ENCODE measurements around the gene TFAM. TPM values are rescaled to one million over a fixed set of nuclear protein-coding genes. Genes with fewer than 3 reads are reported as not detected.
"Not testable (repeated sequence)": the region's sequence is repeated elsewhere in the genome, so short reads cannot be mapped to it uniquely, and the experiment has no call there.

TFAM gene
- total and polyA plus RNA-seq, 5 donors from 2014 or later = 30.6 to 51.2 (median 47.8) TPM

DNA sequence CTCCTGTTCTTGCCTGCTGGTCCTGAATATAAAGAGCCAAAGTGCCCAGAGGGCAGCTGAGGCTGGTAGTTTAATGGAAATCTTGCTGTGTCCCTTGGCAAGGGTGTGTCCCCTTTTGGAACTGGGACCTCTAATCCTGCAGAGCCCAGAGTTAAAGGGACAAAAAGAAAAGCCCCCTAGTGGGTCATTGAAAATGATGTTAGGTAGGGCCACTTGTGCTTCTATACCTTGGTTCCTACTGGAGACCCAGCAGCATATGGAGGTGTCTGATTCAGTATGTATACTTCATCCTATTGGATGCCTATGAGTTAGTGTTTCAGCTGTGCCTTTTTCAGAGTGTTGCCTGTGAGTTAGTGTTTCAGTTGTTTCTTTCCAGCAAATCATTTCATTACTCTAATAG lies 30.5 kb downstream of the TFAM start:
- no peaks in the 10 kb centered on the region for H3K4me1 ChIP-seq (ENCODE audit: control insufficient read depth, insufficient read depth, low read length, poor library complexity, severe bottlenecking)
- DNase-seq = no peak
- no peak overlapping the region for H3K27ac Mint-ChIP-seq
- no peaks in the 10 kb centered on the region for H3K4me1 Mint-ChIP-seq
- no peaks in the 10 kb centered on the region for H3K36me3 Mint-ChIP-seq
- H3K9me3 Mint-ChIP-seq = peaks cover 0 to 10% (median 3%) of the 10 kb centered on the region in 7 donors
- no peak overlapping the region for H3K27ac ChIP-seq (ENCODE audit: insufficient read depth, low read length, poor library complexity, severe bottlenecking)
- H3K27me3 Mint-ChIP-seq = peaks cover 16% of the 10 kb centered on the region
- H3K27me3 ChIP-seq (ENCODE audit: control insufficient read depth, insufficient read depth, low read length) = peaks cover 3% of the 10 kb centered on the region
- H3K4me3 Mint-ChIP-seq = no peak overlapping the region
- no peak for ATAC-seq (ENCODE audit: low read depth in 2 of 2)
- no peaks in the 10 kb centered on the region for H3K36me3 ChIP-seq (ENCODE audit: control insufficient read depth, insufficient read depth, low read length)
- no peaks in the 10 kb centered on the region for H3K9me3 ChIP-seq (ENCODE audit: control insufficient read depth in 2 of 2, low read length in 2 of 2)
- H3K4me3 ChIP-seq (ENCODE audit: low read depth, low read length) = no peak overlapping the region

DNA sequence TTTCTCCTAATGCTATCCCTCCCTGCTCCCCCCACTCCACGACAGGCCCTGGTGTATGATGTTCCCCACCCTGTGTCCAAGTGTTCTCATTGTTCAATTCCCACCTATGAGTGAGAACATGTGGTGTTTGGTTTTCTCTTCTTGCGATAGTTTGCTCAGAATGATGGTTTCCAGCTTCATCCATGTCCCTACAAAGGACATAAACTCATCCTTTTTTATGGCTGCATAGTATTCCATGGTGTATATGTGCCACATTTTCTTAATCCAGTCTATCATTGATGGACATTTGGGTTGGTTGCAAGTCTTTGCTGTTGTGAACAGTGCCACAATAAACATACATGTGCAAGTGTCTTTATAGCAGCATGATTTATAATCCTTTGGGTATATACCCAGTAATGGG lies 32.7 kb downstream of the TFAM start:
- H3K4me3 ChIP-seq (ENCODE audit: low read depth, low read length); H3K27ac ChIP-seq (ENCODE audit: insufficient read depth, low read length, poor library complexity, severe bottlenecking); ATAC-seq (ENCODE audit: low read depth in 2 of 2); H3K36me3 ChIP-seq (ENCODE audit: control insufficient read depth, insufficient read depth, low read length); H3K9me3 ChIP-seq (ENCODE audit: control insufficient read depth in 2 of 2, low read length in 2 of 2); H3K27me3 ChIP-seq (ENCODE audit: control insufficient read depth, insufficient read depth, low read length); H3K4me1 Mint-ChIP-seq; H3K4me1 ChIP-seq (ENCODE audit: control insufficient read depth, insufficient read depth, low read length, poor library complexity, severe bottlenecking); H3K36me3 Mint-ChIP-seq; H3K27ac Mint-ChIP-seq; H3K4me3 Mint-ChIP-seq; DNase-seq: not testable (repeated sequence)
- Mint-ChIP-seq H3K9me3 (peaks cover 0 to 12% (median 3%) of the 10 kb centered on the region in 7 donors), H3K27me3 (peaks cover 16% of the 10 kb centered on the region)

DNA sequence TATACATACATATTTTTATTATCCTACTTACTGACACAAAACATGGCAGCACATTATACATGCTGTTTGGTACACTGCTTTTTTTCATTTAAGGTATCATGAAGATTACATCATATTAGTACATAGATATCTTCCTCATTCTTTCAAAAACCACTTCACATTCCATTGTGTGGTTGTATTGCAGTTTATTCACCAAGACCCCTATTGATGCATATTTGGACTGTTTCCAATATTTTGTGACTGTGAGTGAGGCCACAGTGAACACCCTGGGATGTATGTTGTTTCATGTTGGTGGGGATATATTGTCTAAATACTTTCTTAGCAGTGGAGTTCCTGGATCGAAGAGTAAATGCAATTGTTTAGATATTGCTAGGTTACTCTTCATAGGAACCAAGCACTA lies 39.0 kb downstream of the TFAM start:
- Histone ChIP-seq H3K27ac (ENCODE audit: insufficient read depth, low read length, poor library complexity, severe bottlenecking) (no peak overlapping the region), H3K4me3 (ENCODE audit: low read depth, low read length) (no peak overlapping the region), H3K4me1 (ENCODE audit: control insufficient read depth, insufficient read depth, low read length, poor library complexity, severe bottlenecking) (no peaks in the 10 kb centered on the region), H3K9me3 (ENCODE audit: control insufficient read depth in 2 of 2, low read length in 2 of 2) (peaks cover 0 to 3% of the 10 kb centered on the region in 2 experiments), H3K27me3 (ENCODE audit: control insufficient read depth, insufficient read depth, low read length) (no peaks in the 10 kb centered on the region), H3K36me3 (ENCODE audit: control insufficient read depth, insufficient read depth, low read length) (no peaks in the 10 kb centered on the region)
- H3K27me3 Mint-ChIP-seq = no peaks in the 10 kb centered on the region
- no peaks in the 10 kb centered on the region for H3K36me3 Mint-ChIP-seq
- H3K27ac Mint-ChIP-seq = no peak overlapping the region
- no peak overlapping the region for H3K4me3 Mint-ChIP-seq
- no peak for DNase-seq
- no peak for ATAC-seq (ENCODE audit: low read depth in 2 of 2)
- peaks cover 0 to 11% (median 4%) of the 10 kb centered on the region in 7 donors for H3K9me3 Mint-ChIP-seq
- no peaks in the 10 kb centered on the region for H3K4me1 Mint-ChIP-seq

DNA sequence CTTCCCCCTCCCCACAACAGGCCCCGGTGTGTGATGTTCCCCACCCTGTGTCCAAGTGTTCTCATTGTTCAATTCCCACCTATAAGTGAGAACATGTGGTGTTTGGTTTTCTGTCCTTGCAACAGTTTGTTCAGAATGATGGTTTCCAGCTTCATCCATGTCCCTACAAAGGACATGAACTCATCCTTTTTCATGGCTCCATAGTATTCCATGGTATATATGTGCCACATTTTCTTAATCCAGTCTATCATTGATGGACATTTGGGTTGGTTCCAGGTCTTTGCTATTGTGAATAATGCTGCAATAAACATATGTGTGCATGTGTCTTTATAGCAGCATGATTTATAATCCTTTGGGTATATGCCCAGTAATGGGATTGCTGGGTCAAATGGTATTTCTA lies 43.2 kb downstream of the TFAM start:
- H3K4me3 Mint-ChIP-seq; H3K9me3 ChIP-seq (ENCODE audit: control insufficient read depth in 2 of 2, low read length in 2 of 2); H3K27ac ChIP-seq (ENCODE audit: insufficient read depth, low read length, poor library complexity, severe bottlenecking); DNase-seq; H3K9me3 Mint-ChIP-seq; ATAC-seq (ENCODE audit: low read depth in 2 of 2); H3K36me3 Mint-ChIP-seq; H3K27ac Mint-ChIP-seq; H3K27me3 Mint-ChIP-seq; H3K4me3 ChIP-seq (ENCODE audit: low read depth, low read length); H3K4me1 Mint-ChIP-seq; H3K27me3 ChIP-seq (ENCODE audit: control insufficient read depth, insufficient read depth, low read length); H3K4me1 ChIP-seq (ENCODE audit: control insufficient read depth, insufficient read depth, low read length, poor library complexity, severe bottlenecking); H3K36me3 ChIP-seq (ENCODE audit: control insufficient read depth, insufficient read depth, low read length): not testable (repeated sequence)

DNA sequence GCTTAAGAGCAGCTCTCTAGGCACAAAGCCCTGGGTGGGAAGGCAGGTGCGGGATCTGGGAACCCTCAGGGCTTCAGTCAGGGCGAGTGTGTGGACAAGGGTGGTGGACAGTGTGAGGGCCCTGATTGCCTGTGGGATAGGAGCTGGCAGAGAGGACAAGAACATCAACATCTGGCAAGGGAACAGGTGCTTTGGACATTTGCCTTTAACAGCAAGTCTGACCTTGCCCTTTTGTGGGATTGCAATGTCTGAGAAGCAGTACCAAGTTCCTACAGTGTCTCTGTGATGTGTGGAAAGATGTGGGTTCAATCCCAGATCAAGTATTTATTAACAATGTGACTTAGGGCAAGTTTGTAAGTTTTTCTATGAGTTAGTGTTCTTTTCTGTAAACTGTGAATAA lies 46.7 kb downstream of the TFAM start:
- H3K27me3 Mint-ChIP-seq = peaks cover 7% of the 10 kb centered on the region
- no peaks in the 10 kb centered on the region for H3K36me3 Mint-ChIP-seq
- peaks cover 0 to 3% (median 0%) of the 10 kb centered on the region in 7 donors for H3K9me3 Mint-ChIP-seq
- H3K36me3 ChIP-seq (ENCODE audit: control insufficient read depth, insufficient read depth, low read length) = no peaks in the 10 kb centered on the region
- H3K27ac ChIP-seq (ENCODE audit: insufficient read depth, low read length, poor library complexity, severe bottlenecking) = no peak overlapping the region
- H3K4me3 ChIP-seq (ENCODE audit: low read depth, low read length) = no peak overlapping the region
- H3K4me1 Mint-ChIP-seq = peaks cover 0 to 11% (median 6%) of the 10 kb centered on the region in 4 donors
- DNase-seq (no peak), ATAC-seq (ENCODE audit: low read depth in 2 of 2) (no peak)
- H3K9me3 ChIP-seq (ENCODE audit: control insufficient read depth in 2 of 2, low read length in 2 of 2) = no peaks in the 10 kb centered on the region
- no peak overlapping the region for H3K4me3 Mint-ChIP-seq
- no peak overlapping the region for H3K27ac Mint-ChIP-seq
- no peaks in the 10 kb centered on the region for H3K27me3 ChIP-seq (ENCODE audit: control insufficient read depth, insufficient read depth, low read length)
- no peaks in the 10 kb centered on the region for H3K4me1 ChIP-seq (ENCODE audit: control insufficient read depth, insufficient read depth, low read length, poor library complexity, severe bottlenecking)

DNA sequence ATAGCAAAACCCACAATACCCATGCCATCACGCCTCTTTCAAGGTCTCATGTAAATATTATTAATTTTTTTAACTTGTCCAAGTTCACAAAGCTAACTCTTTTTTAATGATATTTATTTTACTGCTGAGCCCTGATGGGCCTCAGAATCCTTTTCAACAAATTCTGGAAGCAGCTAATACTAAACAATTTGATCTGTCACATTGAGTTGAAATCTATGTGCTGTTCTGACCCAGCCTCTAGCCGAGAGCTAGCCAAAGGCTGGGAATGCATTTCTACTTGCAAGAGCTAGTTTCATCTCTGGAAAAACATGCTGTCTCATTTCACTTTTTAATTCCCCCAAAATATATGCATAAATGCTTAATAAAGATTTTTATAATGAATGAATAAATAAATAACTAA lies 47.9 kb downstream of the TFAM start:
- Mint-ChIP-seq H3K27ac (no peak overlapping the region), H3K4me1 (peaks cover 0 to 11% (median 6%) of the 10 kb centered on the region in 4 donors), H3K9me3 (peaks cover 0 to 3% (median 0%) of the 10 kb centered on the region in 7 donors), H3K27me3 (peaks cover 7% of the 10 kb centered on the region), H3K4me3 (no peak overlapping the region), H3K36me3 (no peaks in the 10 kb centered on the region)
- Histone ChIP-seq H3K27ac (ENCODE audit: insufficient read depth, low read length, poor library complexity, severe bottlenecking) (no peak overlapping the region), H3K4me3 (ENCODE audit: low read depth, low read length) (no peak overlapping the region), H3K27me3 (ENCODE audit: control insufficient read depth, insufficient read depth, low read length) (no peaks in the 10 kb centered on the region), H3K9me3 (ENCODE audit: control insufficient read depth in 2 of 2, low read length in 2 of 2) (no peaks in the 10 kb centered on the region), H3K4me1 (ENCODE audit: control insufficient read depth, insufficient read depth, low read length, poor library complexity, severe bottlenecking) (no peaks in the 10 kb centered on the region), H3K36me3 (ENCODE audit: control insufficient read depth, insufficient read depth, low read length) (no peaks in the 10 kb centered on the region)
- ATAC-seq (ENCODE audit: low read depth in 2 of 2) (no peak), DNase-seq (no peak)

DNA sequence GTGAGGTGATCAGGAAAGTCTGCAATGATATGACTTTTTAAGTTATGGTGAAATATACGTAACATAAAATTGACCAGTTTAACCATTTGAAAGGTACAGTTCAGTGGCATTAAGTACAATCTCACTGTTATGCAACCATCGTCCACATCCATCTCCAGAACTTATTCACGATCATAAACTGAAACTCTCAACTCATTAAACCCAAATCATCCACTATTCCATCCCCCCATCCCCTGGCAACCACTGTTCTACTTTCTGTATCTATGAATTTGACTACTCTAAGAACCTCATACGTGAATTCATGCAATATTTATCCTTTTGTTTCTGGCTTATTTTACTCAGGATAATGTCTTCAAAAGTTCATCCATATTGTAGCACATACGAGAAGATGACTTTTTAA lies 48.4 kb downstream of the TFAM start:
- Histone ChIP-seq H3K9me3 (ENCODE audit: control insufficient read depth in 2 of 2, low read length in 2 of 2) (no peaks in the 10 kb centered on the region), H3K4me1 (ENCODE audit: control insufficient read depth, insufficient read depth, low read length, poor library complexity, severe bottlenecking) (no peaks in the 10 kb centered on the region), H3K36me3 (ENCODE audit: control insufficient read depth, insufficient read depth, low read length) (no peaks in the 10 kb centered on the region), H3K27me3 (ENCODE audit: control insufficient read depth, insufficient read depth, low read length) (no peaks in the 10 kb centered on the region), H3K4me3 (ENCODE audit: low read depth, low read length) (no peak overlapping the region), H3K27ac (ENCODE audit: insufficient read depth, low read length, poor library complexity, severe bottlenecking) (no peak overlapping the region)
- H3K9me3 Mint-ChIP-seq = peaks cover 0 to 3% (median 0%) of the 10 kb centered on the region in 7 donors
- H3K27ac Mint-ChIP-seq = no peak overlapping the region
- H3K4me1 Mint-ChIP-seq = peaks cover 0 to 11% (median 6%) of the 10 kb centered on the region in 4 donors
- ATAC-seq (ENCODE audit: low read depth in 2 of 2) = no peak
- DNase-seq = no peak
- peaks cover 7% of the 10 kb centered on the region for H3K27me3 Mint-ChIP-seq
- no peaks in the 10 kb centered on the region for H3K36me3 Mint-ChIP-seq
- no peak overlapping the region for H3K4me3 Mint-ChIP-seq

DNA sequence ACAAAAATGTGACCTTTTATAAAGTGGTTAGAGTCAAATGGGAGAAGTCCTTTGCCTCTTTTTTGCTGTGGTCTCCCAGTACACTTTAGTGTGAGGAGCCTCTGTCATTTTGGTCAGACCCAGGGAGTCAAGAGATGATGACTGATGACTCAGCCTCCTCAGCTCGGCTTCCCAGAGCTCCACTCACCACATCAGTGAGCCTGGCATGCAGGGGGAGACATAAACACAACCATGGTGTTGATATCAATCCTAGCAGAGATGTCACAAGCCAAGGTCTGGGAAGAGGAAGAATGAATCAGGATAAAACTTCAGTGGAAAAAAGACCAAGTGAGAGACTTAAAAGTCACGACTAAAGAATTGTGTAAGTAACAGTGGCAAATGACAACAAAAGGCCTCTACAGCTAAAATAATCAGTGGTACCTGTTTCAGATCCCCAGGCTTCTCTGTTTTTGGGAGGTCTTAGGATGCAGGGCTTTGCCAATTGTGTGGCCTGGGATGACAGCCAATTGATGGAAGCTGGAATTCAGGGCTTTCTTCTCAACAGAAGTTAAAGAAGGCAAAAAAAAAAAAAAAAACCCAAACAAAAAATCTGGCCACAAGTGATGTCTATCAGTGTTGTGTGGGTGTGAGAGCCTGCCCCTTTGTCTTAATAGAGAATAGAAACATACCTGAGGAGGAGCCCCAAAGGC lies 50.2 kb downstream of the TFAM start:
- peaks cover 0 to 11% (median 6%) of the 10 kb centered on the region in 4 donors for H3K4me1 Mint-ChIP-seq
- H3K36me3 ChIP-seq (ENCODE audit: control insufficient read depth, insufficient read depth, low read length) = no peaks in the 10 kb centered on the region
- ATAC-seq (ENCODE audit: low read depth in 2 of 2) (peak in 1 of 2 donors; percentile 46), DNase-seq (no peak)
- H3K27ac ChIP-seq (ENCODE audit: insufficient read depth, low read length, poor library complexity, severe bottlenecking) = no peak overlapping the region
- H3K4me1 ChIP-seq (ENCODE audit: control insufficient read depth, insufficient read depth, low read length, poor library complexity, severe bottlenecking) = no peaks in the 10 kb centered on the region
- peaks cover 5% of the 10 kb centered on the region for H3K27me3 Mint-ChIP-seq
- no peaks in the 10 kb centered on the region for H3K9me3 ChIP-seq (ENCODE audit: control insufficient read depth in 2 of 2, low read length in 2 of 2)
- H3K4me3 ChIP-seq (ENCODE audit: low read depth, low read length) = no peak overlapping the region
- H3K27me3 ChIP-seq (ENCODE audit: control insufficient read depth, insufficient read depth, low read length) = peaks cover 2% of the 10 kb centered on the region
- no peaks in the 10 kb centered on the region for H3K36me3 Mint-ChIP-seq
- peaks cover 0 to 6% (median 1%) of the 10 kb centered on the region in 7 donors for H3K9me3 Mint-ChIP-seq
- no peak overlapping the region for H3K4me3 Mint-ChIP-seq
- no peak overlapping the region for H3K27ac Mint-ChIP-seq
